ENCODE measurements around the gene SLC17A1.

Gene SLC17A1

DNA sequence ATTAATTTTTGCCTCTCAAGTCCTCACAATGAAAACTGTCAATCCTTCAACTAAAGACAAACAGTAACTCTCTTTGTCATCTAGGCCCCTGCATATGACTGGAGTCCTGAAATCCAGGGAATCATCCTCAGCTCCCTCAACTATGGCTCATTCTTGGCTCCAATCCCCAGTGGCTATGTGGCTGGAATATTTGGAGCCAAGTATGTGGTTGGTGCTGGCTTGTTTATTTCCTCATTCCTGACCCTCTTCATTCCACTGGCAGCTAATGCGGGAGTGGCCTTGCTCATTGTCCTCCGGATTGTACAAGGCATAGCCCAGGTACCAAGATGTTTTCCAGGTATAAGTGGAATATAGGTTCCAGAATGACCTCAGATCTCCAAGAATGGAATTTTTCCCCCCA lies 61.9 kb downstream of the SLC17A1 start:
- H3K27me3 ChIP-seq (ENCODE audit: insufficient read depth, low read depth, severe bottlenecking), result no peaks in the 10 kb centered on the region
- no peak overlapping the region for H3K4me3 ChIP-seq (ENCODE audit: low read depth, low read length)
- no peaks in the 10 kb centered on the region for H3K9me3 ChIP-seq (ENCODE audit: severe bottlenecking)
- TF ChIP-seq, protein P1, sequence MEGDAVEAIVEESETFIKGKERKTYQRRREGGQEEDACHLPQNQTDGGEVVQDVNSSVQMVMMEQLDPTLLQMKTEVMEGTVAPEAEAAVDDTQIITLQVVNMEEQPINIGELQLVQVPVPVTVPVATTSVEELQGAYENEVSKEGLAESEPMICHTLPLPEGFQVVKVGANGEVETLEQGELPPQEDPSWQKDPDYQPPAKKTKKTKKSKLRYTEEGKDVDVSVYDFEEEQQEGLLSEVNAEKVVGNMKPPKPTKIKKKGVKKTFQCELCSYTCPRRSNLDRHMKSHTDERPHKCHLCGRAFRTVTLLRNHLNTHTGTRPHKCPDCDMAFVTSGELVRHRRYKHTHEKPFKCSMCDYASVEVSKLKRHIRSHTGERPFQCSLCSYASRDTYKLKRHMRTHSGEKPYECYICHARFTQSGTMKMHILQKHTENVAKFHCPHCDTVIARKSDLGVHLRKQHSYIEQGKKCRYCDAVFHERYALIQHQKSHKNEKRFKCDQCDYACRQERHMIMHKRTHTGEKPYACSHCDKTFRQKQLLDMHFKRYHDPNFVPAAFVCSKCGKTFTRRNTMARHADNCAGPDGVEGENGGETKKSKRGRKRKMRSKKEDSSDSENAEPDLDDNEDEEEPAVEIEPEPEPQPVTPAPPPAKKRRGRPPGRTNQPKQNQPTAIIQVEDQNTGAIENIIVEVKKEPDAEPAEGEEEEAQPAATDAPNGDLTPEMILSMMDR (IDR thresholded peaks at IDR 0.05; ENCODE audit: low read depth, low read length), result no peak
- DNase-seq, result no peak
- H3K36me3 ChIP-seq, result no peaks in the 10 kb centered on the region
- no peak overlapping the region for H3K27ac ChIP-seq

DNA sequence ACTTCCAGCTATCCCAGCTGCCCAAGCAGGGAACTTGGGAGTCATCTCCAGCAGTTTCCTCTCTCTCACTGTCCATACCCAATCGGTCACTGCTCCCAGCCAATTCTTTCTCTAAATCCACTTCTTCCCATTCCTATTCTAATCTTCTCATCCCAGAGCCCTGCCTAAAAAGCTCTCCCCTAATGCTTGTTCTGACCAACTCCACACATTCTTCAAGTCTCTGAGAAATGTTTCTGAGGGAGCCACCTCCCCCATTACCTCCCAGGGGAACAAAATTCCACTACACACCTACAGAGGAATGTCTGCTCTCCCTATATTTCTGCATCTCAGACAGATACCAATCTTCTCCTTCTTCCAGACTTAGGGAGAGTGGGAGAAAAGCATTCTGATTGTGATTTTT lies 63.3 kb downstream of the SLC17A1 start:
- DNase-seq, result no peak
- no peaks in the 10 kb centered on the region for H3K27me3 ChIP-seq (ENCODE audit: insufficient read depth, low read depth, severe bottlenecking)
- H3K36me3 ChIP-seq, result no peaks in the 10 kb centered on the region
- H3K9me3 ChIP-seq (ENCODE audit: severe bottlenecking), result no peaks in the 10 kb centered on the region
- H3K4me3 ChIP-seq (ENCODE audit: low read depth, low read length), result no peak overlapping the region
- no peak overlapping the region for H3K27ac ChIP-seq
- TF ChIP-seq, protein P1 (IDR thresholded peaks at IDR 0.05; ENCODE audit: low read depth, low read length), result no peak

DNA sequence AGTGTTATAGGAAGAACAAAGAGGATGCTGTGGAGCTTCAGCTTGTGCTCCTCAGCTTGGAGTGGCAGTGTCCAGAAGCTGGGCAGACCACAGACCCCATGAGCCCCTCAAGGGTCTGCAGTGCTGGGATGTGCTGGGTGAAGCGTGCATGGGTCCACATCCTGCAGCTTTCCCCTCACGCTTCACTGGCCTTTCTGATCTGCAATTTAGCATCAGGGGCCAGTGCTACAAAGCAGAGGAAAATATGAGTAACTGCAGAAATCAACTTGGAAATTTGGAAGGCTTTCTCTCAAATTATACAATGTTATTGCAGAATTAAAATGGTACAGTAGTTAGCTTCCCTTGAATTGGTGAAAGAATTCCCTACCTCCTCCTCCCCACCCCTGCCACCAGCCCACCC lies 67.2 kb downstream of the SLC17A1 start:
- TF ChIP-seq, protein P1 (IDR thresholded peaks at IDR 0.05; ENCODE audit: low read depth, low read length), result no peak
- no peaks in the 10 kb centered on the region for H3K27me3 ChIP-seq (ENCODE audit: insufficient read depth, low read depth, severe bottlenecking)
- no peak for DNase-seq
- no peaks in the 10 kb centered on the region for H3K9me3 ChIP-seq (ENCODE audit: severe bottlenecking)
- H3K4me3 ChIP-seq (ENCODE audit: low read depth, low read length), result no peak overlapping the region
- H3K27ac ChIP-seq, result no peak overlapping the region
- no peaks in the 10 kb centered on the region for H3K36me3 ChIP-seq

DNA sequence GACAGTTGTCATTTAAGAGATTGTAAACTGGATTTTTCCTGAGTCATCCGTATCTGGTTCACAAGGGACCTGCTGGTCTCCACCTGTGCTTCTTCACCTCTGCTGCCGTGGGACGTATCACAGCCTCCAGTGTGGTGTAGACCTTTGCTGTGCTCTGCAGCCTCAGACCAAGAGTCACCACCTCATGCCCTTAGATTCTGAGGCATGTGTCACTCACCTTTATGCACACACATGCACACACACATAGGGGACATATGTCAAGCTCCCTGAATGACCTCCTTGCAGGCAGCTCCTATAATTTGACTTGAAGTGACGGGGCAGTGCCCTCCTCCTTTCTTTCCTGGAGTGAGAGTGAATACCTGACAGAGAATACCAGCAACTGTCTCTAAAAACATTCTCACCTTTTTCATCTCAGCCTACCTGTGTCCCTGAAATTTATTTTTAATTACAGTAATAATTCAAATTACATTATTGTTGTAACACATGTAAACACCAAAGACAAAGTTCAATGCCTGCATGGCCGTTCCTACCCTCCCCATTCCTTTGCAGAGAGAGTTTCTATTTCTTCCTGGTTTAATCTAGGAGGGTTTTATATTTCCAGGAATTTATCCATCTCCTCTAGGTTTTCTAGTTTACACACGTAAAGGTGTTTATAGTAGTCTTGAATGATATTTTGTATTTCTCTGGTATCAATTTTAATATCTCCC lies 73.8 kb downstream of the SLC17A1 start:
- Histone ChIP-seq H3K27me3 (ENCODE audit: insufficient read depth, low read depth, severe bottlenecking) (no peaks in the 10 kb centered on the region), H3K36me3 (no peaks in the 10 kb centered on the region), H3K27ac (no peak overlapping the region), H3K9me3 (ENCODE audit: severe bottlenecking) (no peaks in the 10 kb centered on the region), H3K4me3 (ENCODE audit: low read depth, low read length) (no peak overlapping the region)
- no peak for DNase-seq
- TF ChIP-seq, protein P1 (IDR thresholded peaks at IDR 0.05; ENCODE audit: low read depth, low read length), result no peak

DNA sequence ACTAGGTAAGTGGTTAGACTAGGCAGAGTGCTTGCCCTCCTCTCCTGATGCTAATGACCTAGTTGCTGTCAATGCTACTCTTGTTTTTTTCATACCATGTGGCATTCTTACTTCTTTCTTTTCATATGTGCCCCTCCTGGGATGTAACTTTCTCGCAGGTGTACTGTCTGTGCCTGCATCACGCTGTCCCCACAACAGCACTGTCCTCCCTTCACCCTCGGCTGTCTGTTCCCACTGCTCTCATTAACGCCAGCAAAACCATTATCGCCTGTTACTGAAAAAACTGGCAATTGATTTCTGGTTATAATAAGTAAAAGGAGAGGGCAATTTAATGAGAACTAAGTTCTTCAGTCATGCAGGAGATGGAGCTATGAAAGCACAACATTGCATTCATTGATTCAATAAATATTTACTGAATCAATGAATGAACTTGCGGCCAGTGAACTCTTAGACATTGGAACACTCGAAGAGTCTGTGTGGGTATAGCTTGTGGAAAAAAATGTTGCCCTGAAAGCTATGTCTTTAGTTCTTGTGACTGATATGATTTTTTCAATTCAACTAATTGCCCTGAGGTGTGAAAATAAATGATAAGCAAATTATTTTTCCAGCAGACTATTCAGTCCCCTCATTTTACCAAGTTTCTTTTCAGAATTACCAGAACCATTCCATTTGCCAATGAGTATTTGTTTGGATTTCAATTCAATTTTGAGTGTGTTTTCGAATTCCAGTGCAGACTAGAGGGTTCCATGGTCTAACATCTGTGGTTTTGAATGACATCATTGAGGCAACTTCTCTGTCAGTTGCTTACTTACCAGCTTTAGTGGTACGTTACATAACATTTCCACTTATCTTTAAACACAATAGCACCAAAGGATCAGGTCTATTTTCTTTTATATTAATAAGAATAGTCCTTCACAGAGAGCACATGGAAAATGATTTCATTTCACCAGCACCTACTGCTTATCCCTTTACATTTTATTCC lies 75.2 kb downstream of the SLC17A1 start:
- H3K27me3 ChIP-seq (ENCODE audit: insufficient read depth, low read depth, severe bottlenecking), result no peaks in the 10 kb centered on the region
- H3K36me3 ChIP-seq, result no peaks in the 10 kb centered on the region
- TF ChIP-seq, protein P1 (IDR thresholded peaks at IDR 0.05; ENCODE audit: low read depth, low read length), result no peak
- no peak for DNase-seq
- no peaks in the 10 kb centered on the region for H3K9me3 ChIP-seq (ENCODE audit: severe bottlenecking)
- H3K27ac ChIP-seq, result no peak overlapping the region
- no peak overlapping the region for H3K4me3 ChIP-seq (ENCODE audit: low read depth, low read length)
